HepG2 (cell line): ENCODE data around the gene RUVBL1. TPM values are rescaled to one million over a fixed set of nuclear protein-coding genes. Genes with fewer than 3 reads are reported as not detected.

ENCODE experiments used
- FOXC1 ChIP-seq: sonication (generic); formaldehyde crosslinking; IDR thresholded peaks from 2 replicates; pipeline ENCODE4 v1.8.0; 2022; ENCODE audit warnings: mild to moderate bottlenecking, missing genetic modification reagents, borderline replicate concordance
- HOXD1 ChIP-seq: sonication (generic); formaldehyde crosslinking; IDR thresholded peaks from 2 replicates; pipeline ENCODE4 v1.5.0; 2020; ENCODE audit warnings: missing genetic modification reagents
- RARA ChIP-seq: IDR thresholded peaks from 2 replicates; pipeline ENCODE4 v1.6.1; 2016; ENCODE audit warnings: missing genetic modification reagents, missing compliant biosample characterization
- SOX6 ChIP-seq, 2 experiments: fragments of 450-650 bp in 1 of 2; sonication (generic) in 1 of 2; formaldehyde crosslinking in 1 of 2; IDR thresholded peaks; 2 replicates each; pipeline versions ENCODE4 v1.4.0 to v1.6.1; 2017 to 2020; ENCODE audit warnings: antibody characterized with exemption in 1 of 2, mild to moderate bottlenecking in 1 of 2, missing genetic modification reagents in 1 of 2
- ZNF124 ChIP-seq: sonication (generic); formaldehyde crosslinking; IDR thresholded peaks from 2 replicates; pipeline ENCODE4 v1.4.0; 2020; ENCODE audit warnings: missing genetic modification reagents
- polyA plus RNA-seq, 8 experiments: library from polyadenylated mRNA; depleted of rRNA in 3 of 8; stranded (reverse) in 7 of 8; unstranded in 1 of 8; fragments of >200 nt; fragmentation: Illumina TruSeq in 4 of 8; extraction: Trizol in 4 of 8; gene quantifications; 2 replicates each; pipeline versions ENCODE4 v1.2.1 to v1.2.3, GENCODE V29; 2011 to 2016; ENCODE audit warnings: low read depth in 4 of 8, missing spikeins in 1 of 8, mixed read lengths in 1 of 8; ENCODE audit not compliant: insufficient read depth in 1 of 8
- total RNA-seq, 5 experiments: library from RNA; depleted of rRNA; stranded (reverse); fragments of >200 nt; fragmentation: Illumina TruSeq; extraction: Trizol; gene quantifications; 2 replicates each; pipeline ENCODE4 v1.2.3, GENCODE V29; 2016; ENCODE audit warnings: low read depth in 1 of 5
- TF ChIP-seq, protein P1 (sequence below): sonication (generic); formaldehyde crosslinking; IDR thresholded peaks from 2 replicates; pipeline ENCODE4 v1.5.0; 2020; ENCODE audit warnings: missing genetic modification reagents
- TF ChIP-seq, protein P2 (sequence below): sonication (generic); formaldehyde crosslinking; IDR thresholded peaks from 2 replicates; pipeline ENCODE4 v1.4.0; 2020; ENCODE audit warnings: mild to moderate bottlenecking, missing genetic modification reagents
- TF ChIP-seq, protein P3 (sequence below): sonication (generic); formaldehyde crosslinking; IDR thresholded peaks from 2 replicates; pipeline ENCODE4 v1.5.1; 2020; ENCODE audit warnings: mild to moderate bottlenecking, moderate library complexity, missing genetic modification reagents
- TF ChIP-seq, protein P4 (sequence below): sonication (generic); formaldehyde crosslinking; IDR thresholded peaks from 2 replicates; pipeline ENCODE4 v1.8.0; 2022; ENCODE audit warnings: mild to moderate bottlenecking, missing genetic modification reagents, borderline replicate concordance
- TF ChIP-seq, protein P5 (sequence below): sonication (generic); formaldehyde crosslinking; conservative IDR thresholded peaks from 2 replicates; pipeline ENCODE4 v1.4.0; 2020; ENCODE audit warnings: missing genetic modification reagents
- TF ChIP-seq, protein P6 (sequence below): sonication (generic); formaldehyde crosslinking; IDR thresholded peaks from 2 replicates; pipeline ENCODE4 v1.5.0; 2020; ENCODE audit warnings: mild to moderate bottlenecking, missing genetic modification reagents

Gene RUVBL1
- total and polyA plus RNA-seq, 2 of the 13 experiments (the other 11 are each of a cell fraction or from before 2014, with no cell fraction given), result 32.7 to 86.3 TPM

DNA sequence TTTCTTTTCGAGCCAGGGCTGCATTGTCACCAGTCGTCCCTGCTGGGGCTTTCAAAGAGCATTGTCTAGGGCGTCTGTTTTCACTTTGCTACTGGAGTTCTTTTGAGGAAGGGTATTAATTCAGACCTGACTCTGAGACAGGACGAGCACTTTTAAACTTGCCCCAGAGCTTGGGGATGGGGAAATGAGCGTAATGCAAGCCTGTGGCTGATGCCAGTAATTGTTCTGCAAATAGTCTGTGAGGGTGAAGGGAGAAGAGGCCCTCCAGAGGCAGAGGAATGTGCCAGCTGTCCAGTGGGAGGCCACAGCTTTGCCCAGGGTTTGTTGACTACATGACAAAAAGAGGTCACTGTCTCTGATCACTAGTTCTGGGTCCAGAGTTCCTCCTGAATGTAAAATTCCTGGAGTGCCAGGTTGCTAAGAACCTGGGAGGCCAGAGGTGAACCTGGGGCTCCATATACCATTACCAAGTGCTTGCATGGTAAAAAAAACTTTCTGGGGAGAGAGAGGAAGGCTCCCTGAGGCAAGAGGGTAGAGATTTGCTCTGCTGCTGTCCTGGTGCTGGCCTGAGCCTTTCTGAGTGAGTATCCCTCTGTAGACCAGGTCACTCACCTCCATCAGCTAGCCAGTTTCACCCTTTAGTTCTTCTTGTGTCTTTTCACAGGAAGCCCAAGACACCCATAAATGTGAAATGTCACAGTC, 44.5 kb upstream of the RUVBL1 start (continued):
- TF ChIP-seq, protein P1, sequence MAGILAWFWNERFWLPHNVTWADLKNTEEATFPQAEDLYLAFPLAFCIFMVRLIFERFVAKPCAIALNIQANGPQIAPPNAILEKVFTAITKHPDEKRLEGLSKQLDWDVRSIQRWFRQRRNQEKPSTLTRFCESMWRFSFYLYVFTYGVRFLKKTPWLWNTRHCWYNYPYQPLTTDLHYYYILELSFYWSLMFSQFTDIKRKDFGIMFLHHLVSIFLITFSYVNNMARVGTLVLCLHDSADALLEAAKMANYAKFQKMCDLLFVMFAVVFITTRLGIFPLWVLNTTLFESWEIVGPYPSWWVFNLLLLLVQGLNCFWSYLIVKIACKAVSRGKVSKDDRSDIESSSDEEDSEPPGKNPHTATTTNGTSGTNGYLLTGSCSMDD (CRISPR knock-in tag), result no peak
- TF ChIP-seq, protein P2, sequence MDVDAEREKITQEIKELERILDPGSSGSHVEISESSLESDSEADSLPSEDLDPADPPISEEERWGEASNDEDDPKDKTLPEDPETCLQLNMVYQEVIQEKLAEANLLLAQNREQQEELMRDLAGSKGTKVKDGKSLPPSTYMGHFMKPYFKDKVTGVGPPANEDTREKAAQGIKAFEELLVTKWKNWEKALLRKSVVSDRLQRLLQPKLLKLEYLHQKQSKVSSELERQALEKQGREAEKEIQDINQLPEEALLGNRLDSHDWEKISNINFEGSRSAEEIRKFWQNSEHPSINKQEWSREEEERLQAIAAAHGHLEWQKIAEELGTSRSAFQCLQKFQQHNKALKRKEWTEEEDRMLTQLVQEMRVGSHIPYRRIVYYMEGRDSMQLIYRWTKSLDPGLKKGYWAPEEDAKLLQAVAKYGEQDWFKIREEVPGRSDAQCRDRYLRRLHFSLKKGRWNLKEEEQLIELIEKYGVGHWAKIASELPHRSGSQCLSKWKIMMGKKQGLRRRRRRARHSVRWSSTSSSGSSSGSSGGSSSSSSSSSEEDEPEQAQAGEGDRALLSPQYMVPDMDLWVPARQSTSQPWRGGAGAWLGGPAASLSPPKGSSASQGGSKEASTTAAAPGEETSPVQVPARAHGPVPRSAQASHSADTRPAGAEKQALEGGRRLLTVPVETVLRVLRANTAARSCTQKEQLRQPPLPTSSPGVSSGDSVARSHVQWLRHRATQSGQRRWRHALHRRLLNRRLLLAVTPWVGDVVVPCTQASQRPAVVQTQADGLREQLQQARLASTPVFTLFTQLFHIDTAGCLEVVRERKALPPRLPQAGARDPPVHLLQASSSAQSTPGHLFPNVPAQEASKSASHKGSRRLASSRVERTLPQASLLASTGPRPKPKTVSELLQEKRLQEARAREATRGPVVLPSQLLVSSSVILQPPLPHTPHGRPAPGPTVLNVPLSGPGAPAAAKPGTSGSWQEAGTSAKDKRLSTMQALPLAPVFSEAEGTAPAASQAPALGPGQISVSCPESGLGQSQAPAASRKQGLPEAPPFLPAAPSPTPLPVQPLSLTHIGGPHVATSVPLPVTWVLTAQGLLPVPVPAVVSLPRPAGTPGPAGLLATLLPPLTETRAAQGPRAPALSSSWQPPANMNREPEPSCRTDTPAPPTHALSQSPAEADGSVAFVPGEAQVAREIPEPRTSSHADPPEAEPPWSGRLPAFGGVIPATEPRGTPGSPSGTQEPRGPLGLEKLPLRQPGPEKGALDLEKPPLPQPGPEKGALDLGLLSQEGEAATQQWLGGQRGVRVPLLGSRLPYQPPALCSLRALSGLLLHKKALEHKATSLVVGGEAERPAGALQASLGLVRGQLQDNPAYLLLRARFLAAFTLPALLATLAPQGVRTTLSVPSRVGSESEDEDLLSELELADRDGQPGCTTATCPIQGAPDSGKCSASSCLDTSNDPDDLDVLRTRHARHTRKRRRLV, result peak; percentile 26; the same call in 1 of the 2 replicates
- TF ChIP-seq, protein P3, sequence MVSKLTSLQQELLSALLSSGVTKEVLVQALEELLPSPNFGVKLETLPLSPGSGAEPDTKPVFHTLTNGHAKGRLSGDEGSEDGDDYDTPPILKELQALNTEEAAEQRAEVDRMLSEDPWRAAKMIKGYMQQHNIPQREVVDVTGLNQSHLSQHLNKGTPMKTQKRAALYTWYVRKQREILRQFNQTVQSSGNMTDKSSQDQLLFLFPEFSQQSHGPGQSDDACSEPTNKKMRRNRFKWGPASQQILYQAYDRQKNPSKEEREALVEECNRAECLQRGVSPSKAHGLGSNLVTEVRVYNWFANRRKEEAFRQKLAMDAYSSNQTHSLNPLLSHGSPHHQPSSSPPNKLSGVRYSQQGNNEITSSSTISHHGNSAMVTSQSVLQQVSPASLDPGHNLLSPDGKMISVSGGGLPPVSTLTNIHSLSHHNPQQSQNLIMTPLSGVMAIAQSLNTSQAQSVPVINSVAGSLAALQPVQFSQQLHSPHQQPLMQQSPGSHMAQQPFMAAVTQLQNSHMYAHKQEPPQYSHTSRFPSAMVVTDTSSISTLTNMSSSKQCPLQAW (CRISPR knock-in tag), result peak; percentile 64
- no peak; the same call in 1 of the 2 replicates for TF ChIP-seq FOXC1 (CRISPR knock-in tag)
- TF ChIP-seq RARA, result peak; percentile 94
- TF ChIP-seq HOXD1 (CRISPR knock-in tag), result peak; percentile 74; the same call in 1 of the 2 replicates
- TF ChIP-seq, protein P4, sequence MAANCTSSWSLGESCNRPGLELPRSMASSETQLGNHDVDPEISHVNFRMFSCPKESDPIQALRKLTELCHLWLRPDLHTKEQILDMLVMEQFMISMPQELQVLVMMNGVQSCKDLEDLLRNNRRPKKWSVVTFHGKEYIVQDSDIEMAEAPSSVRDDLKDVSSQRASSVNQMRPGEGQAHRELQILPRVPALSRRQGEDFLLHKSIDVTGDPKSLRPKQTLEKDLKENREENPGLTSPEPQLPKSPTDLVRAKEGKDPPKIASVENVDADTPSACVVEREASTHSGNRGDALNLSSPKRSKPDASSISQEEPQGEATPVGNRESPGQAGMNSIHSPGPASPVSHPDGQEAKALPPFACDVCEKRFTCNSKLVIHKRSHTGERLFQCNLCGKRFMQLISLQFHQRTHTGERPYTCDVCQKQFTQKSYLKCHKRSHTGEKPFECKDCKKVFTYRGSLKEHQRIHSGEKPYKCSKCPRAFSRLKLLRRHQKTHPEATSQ, result no peak
- TF ChIP-seq SOX6 (IDR thresholded peaks at IDR 0.05), result no peak
- peak; percentile 94 for TF ChIP-seq SOX6 (CRISPR knock-in tag; IDR thresholded peaks at IDR 0.05)
- TF ChIP-seq, protein P5, sequence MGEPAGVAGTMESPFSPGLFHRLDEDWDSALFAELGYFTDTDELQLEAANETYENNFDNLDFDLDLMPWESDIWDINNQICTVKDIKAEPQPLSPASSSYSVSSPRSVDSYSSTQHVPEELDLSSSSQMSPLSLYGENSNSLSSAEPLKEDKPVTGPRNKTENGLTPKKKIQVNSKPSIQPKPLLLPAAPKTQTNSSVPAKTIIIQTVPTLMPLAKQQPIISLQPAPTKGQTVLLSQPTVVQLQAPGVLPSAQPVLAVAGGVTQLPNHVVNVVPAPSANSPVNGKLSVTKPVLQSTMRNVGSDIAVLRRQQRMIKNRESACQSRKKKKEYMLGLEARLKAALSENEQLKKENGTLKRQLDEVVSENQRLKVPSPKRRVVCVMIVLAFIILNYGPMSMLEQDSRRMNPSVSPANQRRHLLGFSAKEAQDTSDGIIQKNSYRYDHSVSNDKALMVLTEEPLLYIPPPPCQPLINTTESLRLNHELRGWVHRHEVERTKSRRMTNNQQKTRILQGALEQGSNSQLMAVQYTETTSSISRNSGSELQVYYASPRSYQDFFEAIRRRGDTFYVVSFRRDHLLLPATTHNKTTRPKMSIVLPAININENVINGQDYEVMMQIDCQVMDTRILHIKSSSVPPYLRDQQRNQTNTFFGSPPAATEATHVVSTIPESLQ (CRISPR knock-in tag), result no peak
- TF ChIP-seq, protein P6, sequence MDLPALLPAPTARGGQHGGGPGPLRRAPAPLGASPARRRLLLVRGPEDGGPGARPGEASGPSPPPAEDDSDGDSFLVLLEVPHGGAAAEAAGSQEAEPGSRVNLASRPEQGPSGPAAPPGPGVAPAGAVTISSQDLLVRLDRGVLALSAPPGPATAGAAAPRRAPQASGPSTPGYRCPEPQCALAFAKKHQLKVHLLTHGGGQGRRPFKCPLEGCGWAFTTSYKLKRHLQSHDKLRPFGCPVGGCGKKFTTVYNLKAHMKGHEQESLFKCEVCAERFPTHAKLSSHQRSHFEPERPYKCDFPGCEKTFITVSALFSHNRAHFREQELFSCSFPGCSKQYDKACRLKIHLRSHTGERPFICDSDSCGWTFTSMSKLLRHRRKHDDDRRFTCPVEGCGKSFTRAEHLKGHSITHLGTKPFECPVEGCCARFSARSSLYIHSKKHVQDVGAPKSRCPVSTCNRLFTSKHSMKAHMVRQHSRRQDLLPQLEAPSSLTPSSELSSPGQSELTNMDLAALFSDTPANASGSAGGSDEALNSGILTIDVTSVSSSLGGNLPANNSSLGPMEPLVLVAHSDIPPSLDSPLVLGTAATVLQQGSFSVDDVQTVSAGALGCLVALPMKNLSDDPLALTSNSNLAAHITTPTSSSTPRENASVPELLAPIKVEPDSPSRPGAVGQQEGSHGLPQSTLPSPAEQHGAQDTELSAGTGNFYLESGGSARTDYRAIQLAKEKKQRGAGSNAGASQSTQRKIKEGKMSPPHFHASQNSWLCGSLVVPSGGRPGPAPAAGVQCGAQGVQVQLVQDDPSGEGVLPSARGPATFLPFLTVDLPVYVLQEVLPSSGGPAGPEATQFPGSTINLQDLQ, result no peak
- no peak for TF ChIP-seq ZNF124 (CRISPR knock-in tag)
